AG04450 (cell line): ENCODE measurements around the gene RAB11FIP4. TPM values are rescaled to one million over a fixed set of nuclear protein-coding genes. Genes with fewer than 3 reads are reported as not detected.

Experiments
- CTCF ChIA-PET: fragments of 300-600, 350-600 bp; formaldehyde crosslinking; extraction: SDS; loops from one replicate; lab custom pipeline; 2022; ENCODE audit warnings: antibody characterized with exemption, inconsistent platforms; lab: Charles Lee
- POLR2A ChIA-PET: fragments of 350-600 bp; formaldehyde crosslinking; extraction: SDS; loops from one replicate; lab custom pipeline; 2021; ENCODE audit warnings: antibody characterized with exemption, inconsistent platforms; lab: Yijun Ruan, JAX
- DNase-seq: peaks from one replicate; pipeline ENCODE4 v3.0.0-alpha.2; 2011; ENCODE audit warnings: low read depth, low spot score
- H3K27ac ChIP-seq: one replicate; pipeline ENCODE4 v1.5.1; 2012; ENCODE audit warnings: low read depth, low read length, control low read depth
- H3K27me3 ChIP-seq: one replicate; pipeline ENCODE4 v1.6.0; 2012; ENCODE audit warnings: low read length; ENCODE audit not compliant: control insufficient read depth, insufficient read depth
- H3K4me3 ChIP-seq: 2 replicates; pipeline ENCODE4 v1.5.1; 2011; ENCODE audit warnings: mild to moderate bottlenecking, low read depth, low read length, control low read depth
- H3K9me3 ChIP-seq: 2 replicates; pipeline ENCODE4 v1.5.1; 2012; ENCODE audit warnings: low read length; ENCODE audit not compliant: control insufficient read depth, insufficient read depth
- CTCF ChIP-seq: IDR thresholded peaks from 2 replicates; pipeline ENCODE4 v1.5.1; 2011; ENCODE audit warnings: low read depth, low read length, control low read depth, inconsistent platforms
- polyA plus RNA-seq: library from polyadenylated mRNA; depleted of rRNA; stranded (reverse); fragments of >200 nt; gene quantifications from 2 replicates; pipeline ENCODE4 v1.2.3, GENCODE V29; 2011

The RAB11FIP4 gene
- polyA plus RNA-seq, 1 experiment = 0.58 TPM

GRCh38 chr17:31405890-31406371 lies 14.5 kb downstream of the RAB11FIP4 start:
- Histone ChIP-seq H3K27ac (no peak overlapping the region), H3K27me3 (peaks cover 21% of the 10 kb centered on the region), H3K4me3 (no peak overlapping the region), H3K9me3 (no peaks in the 10 kb centered on the region)
- TF ChIP-seq CTCF = no peak
- CTCF ChIA-PET = no interaction called here
- POLR2A ChIA-PET = interaction anchor here (0.7 kb wide), 1 partner anchor 11 kb away, joined by 4 read pairs; no protein-coding TSS in a partner anchor
- no peak for DNase-seq

GRCh38 chr17:31408586-31408985 lies 17.1 kb downstream of the RAB11FIP4 start:
- Histone ChIP-seq H3K9me3 (no peaks in the 10 kb centered on the region), H3K4me3 (no peak overlapping the region), H3K27ac (no peak overlapping the region), H3K27me3 (peaks cover 24% of the 10 kb centered on the region)
- no peak for DNase-seq
- ChIA-PET CTCF (no interaction called here), POLR2A (no interaction called here)
- TF ChIP-seq CTCF = no peak

- Histone ChIP-seq H3K27ac (no peak overlapping the region), H3K9me3 (no peaks in the 10 kb centered on the region), H3K4me3 (no peak overlapping the region), H3K27me3 (peaks cover 23% of the 10 kb centered on the region)
- no peak for TF ChIP-seq CTCF
- POLR2A ChIA-PET = no interaction called here
- CTCF ChIA-PET = no interaction called here
- DNase-seq = no peak
These were observed 20.3 kb downstream of the RAB11FIP4 start for GRCh38 chr17:31411707-31412285.

- H3K27ac ChIP-seq = no peak overlapping the region
- POLR2A ChIA-PET = interaction anchor here (0.7 kb wide), 1 partner anchor 87 kb away, joined by 3 read pairs; no protein-coding TSS in a partner anchor
- DNase-seq = no peak
- H3K9me3 ChIP-seq = no peaks in the 10 kb centered on the region
- TF ChIP-seq CTCF = no peak
- H3K27me3 ChIP-seq = peaks cover 23% of the 10 kb centered on the region
- no peak overlapping the region for H3K4me3 ChIP-seq
- CTCF ChIA-PET = no interaction called here
These were observed 21.0 kb downstream of the RAB11FIP4 start for GRCh38 chr17:31412511-31412910.

- no peak for TF ChIP-seq CTCF
- no peak overlapping the region for H3K4me3 ChIP-seq
- no peaks in the 10 kb centered on the region for H3K9me3 ChIP-seq
- CTCF ChIA-PET = no interaction called here
- no peak for DNase-seq
- peaks cover 23% of the 10 kb centered on the region for H3K27me3 ChIP-seq
- no peak overlapping the region for H3K27ac ChIP-seq
- POLR2A ChIA-PET = interaction anchor here (0.7 kb wide), 1 partner anchor 86 kb away, joined by 3 read pairs; no protein-coding TSS in a partner anchor
These were observed 21.8 kb downstream of the RAB11FIP4 start for GRCh38 chr17:31413081-31413799.
